Amniotic stem cell (primary cell): ENCODE results near the gene AJM1.
"Not testable (repeated sequence)": the region's sequence is repeated elsewhere in the genome, so short reads cannot be mapped to it uniquely, and the experiment has no call there.

ENCODE experiments used
- DNase-seq: peaks from one replicate; lab custom pipeline; 2025; lab: John Stamatoyannopoulos, UW

The AJM1 gene

GRCh38 chr9:136880651-136881050 lies 38.4 kb downstream of the AJM1 start:
- no peak for DNase-seq

GRCh38 chr9:136881691-136882108 lies 39.4 kb downstream of the AJM1 start:
- DNase-seq = no peak

GRCh38 chr9:136882109-136882946 lies 40.0 kb downstream of the AJM1 start:
- DNase-seq = no peak

- not testable (repeated sequence) for DNase-seq
Measured at GRCh38 chr9:136882947-136883283, 40.6 kb downstream of the AJM1 start.

- DNase-seq = not testable (repeated sequence)
Measured at GRCh38 chr9:136883670-136884069, 41.4 kb downstream of the AJM1 start.

GRCh38 chr9:136885950-136886578 lies 43.8 kb downstream of the AJM1 start, which contains the start of gene TRAF2:
TSS of gene TRAF2 (plus strand) at chr9:136886516. CDS start at chr9:136898741, 12,225 bp downstream.
- DNase-seq = peak; percentile 97

GRCh38 chr9:136886610-136887597 lies 44.6 kb downstream of the AJM1 start:
- no peak for DNase-seq

GRCh38 chr9:136888454-136888853 lies 46.2 kb downstream of the AJM1 start:
- DNase-seq = no peak

- DNase-seq = no peak
Measured at GRCh38 chr9:136889858-136890257, 47.6 kb downstream of the AJM1 start.

GRCh38 chr9:136890661-136891060 lies 48.4 kb downstream of the AJM1 start:
- no peak for DNase-seq
